HG02678 (cell line): ENCODE results near the gene KCNH3.

Experiments used
- ATAC-seq: cut with Tn5 transposase; IDR thresholded peaks from one replicate; pipeline ENCODE4 v1.9.1; 2021; ENCODE audit warnings: mild to moderate bottlenecking, moderate library complexity; ENCODE audit not compliant: unreplicated experiment

Gene KCNH3

DNA sequence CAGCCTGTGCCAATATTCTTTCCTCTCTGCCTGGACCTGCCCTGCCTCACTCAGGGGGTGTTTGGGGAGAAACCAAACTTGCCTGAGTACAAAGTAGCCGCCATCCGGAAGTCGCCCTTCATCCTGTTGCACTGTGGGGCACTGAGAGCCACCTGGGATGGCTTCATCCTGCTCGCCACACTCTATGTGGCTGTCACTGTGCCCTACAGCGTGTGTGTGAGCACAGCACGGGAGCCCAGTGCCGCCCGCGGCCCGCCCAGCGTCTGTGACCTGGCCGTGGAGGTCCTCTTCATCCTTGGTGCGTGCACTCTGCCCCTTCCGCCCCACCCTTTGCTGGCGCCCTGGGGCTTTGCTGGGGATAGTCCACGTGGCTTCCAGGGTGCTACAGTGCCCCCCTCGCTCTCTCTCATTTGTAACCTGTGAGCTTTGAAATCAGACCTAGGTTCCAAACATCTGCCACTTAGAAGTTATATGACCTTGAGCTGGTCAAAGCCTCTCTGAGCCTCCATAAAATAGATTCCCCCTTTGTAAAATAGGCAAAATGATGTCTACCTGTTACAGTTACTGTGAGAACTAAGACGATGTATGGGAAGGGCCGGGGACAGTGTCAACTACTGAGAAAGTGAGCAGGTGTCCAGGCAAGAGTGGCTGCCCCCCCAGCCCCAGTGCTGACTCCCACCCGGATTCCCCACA is 4.5 kb downstream of the KCNH3 start:
- no peak for ATAC-seq

- no peak for ATAC-seq
These were observed 5.3 kb downstream of the KCNH3 start for GRCh38 chr12:49543914-49544815.

GRCh38 chr12:49545815-49546214 is 7.0 kb downstream of the KCNH3 start:
- no peak for ATAC-seq

DNA sequence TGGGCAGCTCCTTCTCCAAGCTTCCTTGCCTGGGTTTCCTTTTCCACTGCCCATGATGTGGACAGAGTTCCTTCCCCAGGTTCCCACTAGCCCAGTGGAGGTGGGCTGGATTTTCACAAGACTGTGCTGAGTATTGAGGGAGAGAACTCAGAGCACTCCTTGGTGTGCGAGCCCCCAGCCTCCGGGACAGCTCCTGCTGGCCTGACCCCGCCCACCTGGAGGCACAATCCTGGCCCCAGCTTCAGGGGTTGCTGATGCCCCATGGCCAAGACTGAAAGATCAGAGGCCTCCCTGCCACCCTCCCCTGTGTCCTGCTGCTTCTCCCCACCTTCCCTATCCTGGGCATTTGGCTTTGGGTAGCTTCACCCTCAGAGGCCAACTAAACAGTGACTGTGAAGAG is 7.7 kb downstream of the KCNH3 start:
- ATAC-seq = no peak

- ATAC-seq = no peak
These were observed 8.4 kb downstream of the KCNH3 start for GRCh38 chr12:49547090-49547690.

- no peak for ATAC-seq
These were observed 9.6 kb downstream of the KCNH3 start for GRCh38 chr12:49548481-49548821.

DNA sequence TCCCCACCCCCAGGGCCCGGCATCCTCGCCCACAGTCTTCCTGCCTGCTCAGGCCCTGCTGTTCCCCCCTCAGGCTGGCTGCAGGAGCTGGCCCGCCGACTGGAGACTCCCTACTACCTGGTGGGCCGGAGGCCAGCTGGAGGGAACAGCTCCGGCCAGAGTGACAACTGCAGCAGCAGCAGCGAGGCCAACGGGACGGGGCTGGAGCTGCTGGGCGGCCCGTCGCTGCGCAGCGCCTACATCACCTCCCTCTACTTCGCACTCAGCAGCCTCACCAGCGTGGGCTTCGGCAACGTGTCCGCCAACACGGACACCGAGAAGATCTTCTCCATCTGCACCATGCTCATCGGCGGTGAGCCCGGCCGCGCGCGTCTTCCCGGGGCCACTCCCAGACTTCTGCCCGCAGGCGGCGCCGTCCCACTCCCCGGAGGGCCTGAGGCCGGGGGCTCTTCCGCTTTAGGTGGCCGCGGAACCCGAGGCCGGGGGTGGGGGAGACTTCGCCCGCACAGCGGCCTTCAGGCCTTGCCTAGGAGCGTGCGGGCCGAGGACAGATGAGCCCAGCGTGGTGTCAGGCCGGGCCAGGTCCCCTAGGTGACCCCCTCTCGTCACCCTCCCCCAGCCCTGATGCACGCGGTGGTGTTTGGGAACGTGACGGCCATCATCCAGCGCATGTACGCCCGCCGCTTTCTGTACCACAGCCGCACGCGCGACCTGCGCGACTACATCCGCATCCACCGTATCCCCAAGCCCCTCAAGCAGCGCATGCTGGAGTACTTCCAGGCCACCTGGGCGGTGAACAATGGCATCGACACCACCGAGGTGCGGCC is 10.2 kb downstream of the KCNH3 start:
- ATAC-seq = no peak

DNA sequence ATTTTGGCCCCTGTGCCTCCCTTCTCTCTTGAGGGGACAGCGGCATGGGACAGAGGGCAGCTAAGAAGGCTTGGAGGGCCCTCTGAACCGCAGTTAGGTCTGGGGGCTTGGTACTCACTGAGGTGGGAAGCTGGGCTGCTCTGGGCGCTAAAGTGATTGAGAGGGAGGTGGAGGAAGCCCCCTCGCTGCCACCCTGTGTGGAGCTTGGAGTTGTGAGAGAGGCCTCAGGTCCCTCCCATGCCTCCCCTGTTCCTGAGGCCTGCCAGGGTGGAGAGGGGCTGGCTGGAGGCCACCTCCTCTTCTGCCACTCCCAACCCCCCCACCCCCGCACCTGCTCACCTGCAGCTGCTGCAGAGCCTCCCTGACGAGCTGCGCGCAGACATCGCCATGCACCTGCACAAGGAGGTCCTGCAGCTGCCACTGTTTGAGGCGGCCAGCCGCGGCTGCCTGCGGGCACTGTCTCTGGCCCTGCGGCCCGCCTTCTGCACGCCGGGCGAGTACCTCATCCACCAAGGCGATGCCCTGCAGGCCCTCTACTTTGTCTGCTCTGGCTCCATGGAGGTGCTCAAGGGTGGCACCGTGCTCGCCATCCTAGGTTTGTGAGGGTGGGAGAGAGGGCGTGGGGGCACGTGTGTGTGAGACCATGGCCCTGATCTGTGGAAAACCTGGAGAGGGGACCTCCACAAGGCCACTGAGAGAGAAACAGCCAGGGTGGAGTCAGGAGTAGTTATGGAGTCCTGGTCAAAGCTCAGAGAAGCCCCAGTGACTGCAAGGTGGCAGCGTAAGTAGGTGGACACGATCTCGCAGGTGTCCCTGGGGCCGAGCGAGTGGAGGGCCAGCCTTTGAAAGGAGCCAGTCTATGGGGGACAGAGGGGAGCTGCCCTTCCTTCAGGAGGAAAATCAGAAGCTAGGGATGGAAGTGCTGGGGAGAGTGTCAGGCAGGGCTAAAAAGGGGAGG is 11.2 kb downstream of the KCNH3 start:
- no peak for ATAC-seq

GRCh38 chr12:49550693-49551252 is 11.9 kb downstream of the KCNH3 start:
- ATAC-seq = no peak

DNA sequence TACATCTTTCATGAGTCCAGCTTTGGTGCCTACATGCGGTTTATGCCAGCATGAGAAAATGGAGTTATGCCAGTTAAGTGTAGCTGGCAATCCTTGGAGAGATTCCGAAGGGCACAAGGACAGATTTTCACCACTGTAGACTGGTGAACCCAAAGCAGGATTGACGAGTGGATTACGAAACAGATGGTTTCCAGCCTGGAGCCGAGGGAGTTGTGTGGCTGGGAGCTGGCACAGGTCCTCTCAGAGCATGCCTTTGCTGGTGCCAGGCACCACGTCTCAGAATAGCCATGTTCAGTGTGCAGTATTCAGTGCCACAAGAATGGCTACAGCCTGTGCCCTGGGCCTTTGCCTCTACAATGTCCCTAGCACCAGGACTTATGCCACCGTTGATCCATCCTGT is 13.2 kb downstream of the KCNH3 start:
- no peak for ATAC-seq

GRCh38 chr12:49552425-49552824 is 13.6 kb downstream of the KCNH3 start:
- no peak for ATAC-seq

- ATAC-seq = no peak
These were observed 14.1 kb downstream of the KCNH3 start for GRCh38 chr12:49552899-49553298.

- no peak for ATAC-seq
These were observed 14.8 kb downstream of the KCNH3 start for GRCh38 chr12:49553512-49554088.

DNA sequence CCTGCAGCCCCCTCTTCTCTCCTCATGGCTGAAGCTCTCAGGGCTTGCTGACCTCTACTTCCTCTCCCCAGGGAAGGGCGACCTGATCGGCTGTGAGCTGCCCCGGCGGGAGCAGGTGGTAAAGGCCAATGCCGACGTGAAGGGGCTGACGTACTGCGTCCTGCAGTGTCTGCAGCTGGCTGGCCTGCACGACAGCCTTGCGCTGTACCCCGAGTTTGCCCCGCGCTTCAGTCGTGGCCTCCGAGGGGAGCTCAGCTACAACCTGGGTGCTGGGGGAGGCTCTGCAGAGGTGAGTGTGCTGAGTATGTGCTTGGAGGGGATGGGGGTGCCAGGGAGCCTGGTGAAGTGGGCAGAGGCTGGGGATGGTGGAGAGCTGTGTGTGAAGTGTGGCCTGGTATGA is 15.4 kb downstream of the KCNH3 start:
- ATAC-seq = no peak

DNA sequence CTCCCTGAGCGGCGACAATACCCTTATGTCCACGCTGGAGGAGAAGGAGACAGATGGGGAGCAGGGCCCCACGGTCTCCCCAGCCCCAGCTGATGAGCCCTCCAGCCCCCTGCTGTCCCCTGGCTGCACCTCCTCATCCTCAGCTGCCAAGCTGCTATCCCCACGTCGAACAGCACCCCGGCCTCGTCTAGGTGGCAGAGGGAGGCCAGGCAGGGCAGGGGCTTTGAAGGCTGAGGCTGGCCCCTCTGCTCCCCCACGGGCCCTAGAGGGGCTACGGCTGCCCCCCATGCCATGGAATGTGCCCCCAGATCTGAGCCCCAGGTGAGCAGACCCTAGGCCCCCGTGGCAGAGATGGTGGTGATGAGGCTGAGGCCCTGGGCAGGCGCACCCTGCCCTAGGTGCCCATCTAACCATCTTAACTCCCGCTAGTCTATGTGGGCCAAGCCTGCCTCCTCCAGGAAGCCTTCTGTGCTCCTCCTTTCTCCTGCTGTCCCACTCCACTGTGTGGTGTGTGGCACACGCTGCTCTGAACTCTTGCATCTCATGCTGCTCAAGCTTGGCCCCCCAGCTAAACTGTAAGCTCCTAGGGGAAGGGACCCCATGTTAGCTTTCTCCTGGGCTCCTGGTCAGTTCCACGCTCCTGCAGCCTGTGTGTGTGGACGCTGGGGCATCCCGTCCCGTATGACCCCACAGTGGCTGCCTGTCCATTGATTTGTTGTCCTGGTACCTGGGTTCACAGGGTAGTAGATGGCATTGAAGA is 17.0 kb downstream of the KCNH3 start:
- ATAC-seq = no peak

GRCh38 chr12:49556391-49557186 is 17.8 kb downstream of the KCNH3 start:
- no peak for ATAC-seq

- no peak for ATAC-seq
These were observed 18.5 kb downstream of the KCNH3 start for GRCh38 chr12:49557187-49557916.
